Measurements from ENCODE around the gene SPATA2L. TPM values are rescaled to one million over a fixed set of nuclear protein-coding genes. Genes with fewer than 3 reads are reported as not detected.

Gene SPATA2L
- total and polyA plus RNA-seq, 2 of the 13 experiments (the other 11 are each of a cell fraction or from before 2014, with no cell fraction given): 9.1 to 20.7 TPM

- peak; percentile 45; the same call in 1 of the 2 replicates for TF ChIP-seq NFAT5 (CRISPR knock-in tag; IDR thresholded peaks at IDR 0.05)
- TF ChIP-seq TFAP4 (IDR thresholded peaks at IDR 0.05; ENCODE audit: borderline replicate concordance, low read depth): no peak
- peak; percentile 40; the same call in 1 of the 2 replicates for TF ChIP-seq THAP8 (CRISPR knock-in tag; IDR thresholded peaks at IDR 0.05; ENCODE audit: borderline replicate concordance)
- peak; percentile 93; the same call in 1 of the 2 replicates for TF ChIP-seq ZNF235 (CRISPR knock-in tag; IDR thresholded peaks at IDR 0.05; ENCODE audit: borderline replicate concordance)
- TF ChIP-seq ZNF740 (CRISPR knock-in tag; IDR thresholded peaks at IDR 0.05): no peak
- no peak; the same call in 1 of the 2 replicates for TF ChIP-seq GATAD2A (CRISPR knock-in tag; IDR thresholded peaks at IDR 0.05)
- 0 out of 2 replicates have a peak, but pooled peaks have one; percentile 15 for TF ChIP-seq ZFP37 (CRISPR knock-in tag; IDR thresholded peaks at IDR 0.05; ENCODE audit: borderline replicate concordance)
- peak; percentile 93 for TF ChIP-seq GATAD1 (CRISPR knock-in tag; IDR thresholded peaks at IDR 0.05)
- peak; percentile 9; the same call in 1 of the 2 replicates for TF ChIP-seq ZNF276 (CRISPR knock-in tag; IDR thresholded peaks at IDR 0.05; ENCODE audit: low read depth)
- TF ChIP-seq ARNT2 (CRISPR knock-in tag; IDR thresholded peaks at IDR 0.05; ENCODE audit: low read depth): peak; percentile 98
- TF ChIP-seq ZNF775 (CRISPR knock-in tag; IDR thresholded peaks at IDR 0.05; ENCODE audit: borderline replicate concordance): no peak
- TF ChIP-seq ZNF501 (CRISPR knock-in tag; IDR thresholded peaks at IDR 0.05): peak; percentile 91
- TF ChIP-seq RELA (CRISPR knock-in tag; IDR thresholded peaks at IDR 0.05): peak; percentile 38; the same call in 1 of the 2 replicates
- TF ChIP-seq ZNF468 (CRISPR knock-in tag; IDR thresholded peaks at IDR 0.05): peak; percentile 75; the same call in 1 of the 2 replicates
- no peak for TF ChIP-seq KDM1A (CRISPR knock-in tag; IDR thresholded peaks at IDR 0.05)
- no peak for TF ChIP-seq NFE2L2 (IDR thresholded peaks at IDR 0.05; ENCODE audit: low read length)
- TF ChIP-seq ZNF260 (CRISPR knock-in tag; IDR thresholded peaks at IDR 0.05; ENCODE audit: borderline replicate concordance, low read depth): no peak
- TF ChIP-seq ZNF543 (CRISPR knock-in tag; IDR thresholded peaks at IDR 0.05): no peak; the same call in none of the 2 replicates
- TF ChIP-seq MLX (CRISPR knock-in tag; IDR thresholded peaks at IDR 0.05): peak; percentile 31; the same call in 1 of the 2 replicates
These were observed 43.9 kb downstream of the SPATA2L start, which contains the start of the genes CHMP1A and SPATA33 (continued) for GRCh38 chr16:89657442-89658220.
